ENCODE measurements around the gene L1CAM. TPM values are rescaled to one million over a fixed set of nuclear protein-coding genes. Genes with fewer than 3 reads are reported as not detected.
A peak's percentile ranks its signal among the peaks of the same experiment; 100 is the strongest.
"Not testable (repeated sequence)": the region's sequence is repeated elsewhere in the genome, so short reads cannot be mapped to it uniquely, and the experiment has no call there.

L1CAM gene
- total and polyA plus RNA-seq, 7 donors = 2.4 to 30.2 (median 15.5) TPM; not detected in 1

GRCh38 chrX:153820601-153821000, 65.4 kb downstream of the L1CAM start:
- TF ChIP-seq CTCF (IDR thresholded peaks at IDR 0.05) (no peak), EP300 (IDR thresholded peaks at IDR 0.05) (no peak), POLR2AphosphoS5 (IDR thresholded peaks at IDR 0.05) (no peak), POLR2A (IDR thresholded peaks at IDR 0.05) (no peak)
- peaks cover 0 to 10% (median 3%) of the 10 kb centered on the region in 4 donors for H3K4me1 ChIP-seq
- no peaks in the 10 kb centered on the region for H3K9me3 ChIP-seq
- 65 to 77% methylated on average over 7 of the region's 7 CpGs for WGBS, 2 donors
- H3K36me3 ChIP-seq = no peaks in the 10 kb centered on the region
- H3K4me3 ChIP-seq = no peak overlapping the region
- H3K27ac ChIP-seq = no peak overlapping the region
- DNase-seq = no peak
- intact Hi-C loops (cut with DNase I) = no loop called here
- no peaks in the 10 kb centered on the region for H3K27me3 ChIP-seq

- peak overlapping the region in 3 of 4 donors; percentile 21 to 62 (median 61) for H3K27ac ChIP-seq
- H3K4me1 ChIP-seq = peaks cover 0 to 10% (median 3%) of the 10 kb centered on the region in 4 donors
- intact Hi-C loops (cut with DNase I) = no loop called here
- DNase-seq = no peak
- no peaks in the 10 kb centered on the region for H3K36me3 ChIP-seq
- H3K27me3 ChIP-seq = no peaks in the 10 kb centered on the region
- 29 to 33% methylated on average over 23 of the region's 23 CpGs for WGBS, 2 donors
- TF ChIP-seq POLR2AphosphoS5 (IDR thresholded peaks at IDR 0.05) (no peak), CTCF (IDR thresholded peaks at IDR 0.05) (no peak), EP300 (IDR thresholded peaks at IDR 0.05) (no peak), POLR2A (IDR thresholded peaks at IDR 0.05) (no peak)
- H3K9me3 ChIP-seq = no peaks in the 10 kb centered on the region
- peak overlapping the region; percentile 32 to 56 (median 48) for H3K4me3 ChIP-seq
Measured at GRCh38 chrX:153819384-153820040, 66.5 kb downstream of the L1CAM start.

- no peak for DNase-seq
- peak overlapping the region; percentile 32 to 56 (median 48) for H3K4me3 ChIP-seq
- H3K9me3 ChIP-seq = no peaks in the 10 kb centered on the region
- peaks cover 0 to 10% (median 3%) of the 10 kb centered on the region in 4 donors for H3K4me1 ChIP-seq
- no peaks in the 10 kb centered on the region for H3K27me3 ChIP-seq
- TF ChIP-seq CTCF (IDR thresholded peaks at IDR 0.05) (no peak), POLR2A (IDR thresholded peaks at IDR 0.05) (no peak), POLR2AphosphoS5 (IDR thresholded peaks at IDR 0.05) (no peak), EP300 (IDR thresholded peaks at IDR 0.05) (no peak)
- intact Hi-C loops (cut with DNase I) = no loop called here
- H3K27ac ChIP-seq = peak overlapping the region in 3 of 4 donors; percentile 21 to 62 (median 61)
- H3K36me3 ChIP-seq = no peaks in the 10 kb centered on the region
- WGBS, 2 donors = 5 to 7% methylated on average over 67 of the region's 67 CpGs
Measured at GRCh38 chrX:153818571-153819383, 67.2 kb downstream of the L1CAM start.

GRCh38 chrX:153818064-153818463, 67.9 kb downstream of the L1CAM start:
- H3K36me3 ChIP-seq; DNase-seq; H3K9me3 ChIP-seq; H3K4me3 ChIP-seq; intact Hi-C loops (cut with DNase I); H3K27ac ChIP-seq; H3K27me3 ChIP-seq: not testable (repeated sequence)
- peaks cover 0 to 10% (median 3%) of the 10 kb centered on the region in 4 donors for H3K4me1 ChIP-seq
- WGBS, 2 donors = 86 to 88% methylated on average over 9 of the region's 9 CpGs
